ENCODE measurements around the gene SMIM7. TPM values are rescaled to one million over a fixed set of nuclear protein-coding genes. Genes with fewer than 3 reads are reported as not detected.
A peak's percentile ranks its signal among the peaks of the same experiment; 100 is the strongest.

SMIM7 gene
- total and polyA plus RNA-seq, 2 of the 13 experiments (the other 11 are each of a cell fraction or from before 2014, with no cell fraction given), result 55.7 to 74.9 TPM

DNA sequence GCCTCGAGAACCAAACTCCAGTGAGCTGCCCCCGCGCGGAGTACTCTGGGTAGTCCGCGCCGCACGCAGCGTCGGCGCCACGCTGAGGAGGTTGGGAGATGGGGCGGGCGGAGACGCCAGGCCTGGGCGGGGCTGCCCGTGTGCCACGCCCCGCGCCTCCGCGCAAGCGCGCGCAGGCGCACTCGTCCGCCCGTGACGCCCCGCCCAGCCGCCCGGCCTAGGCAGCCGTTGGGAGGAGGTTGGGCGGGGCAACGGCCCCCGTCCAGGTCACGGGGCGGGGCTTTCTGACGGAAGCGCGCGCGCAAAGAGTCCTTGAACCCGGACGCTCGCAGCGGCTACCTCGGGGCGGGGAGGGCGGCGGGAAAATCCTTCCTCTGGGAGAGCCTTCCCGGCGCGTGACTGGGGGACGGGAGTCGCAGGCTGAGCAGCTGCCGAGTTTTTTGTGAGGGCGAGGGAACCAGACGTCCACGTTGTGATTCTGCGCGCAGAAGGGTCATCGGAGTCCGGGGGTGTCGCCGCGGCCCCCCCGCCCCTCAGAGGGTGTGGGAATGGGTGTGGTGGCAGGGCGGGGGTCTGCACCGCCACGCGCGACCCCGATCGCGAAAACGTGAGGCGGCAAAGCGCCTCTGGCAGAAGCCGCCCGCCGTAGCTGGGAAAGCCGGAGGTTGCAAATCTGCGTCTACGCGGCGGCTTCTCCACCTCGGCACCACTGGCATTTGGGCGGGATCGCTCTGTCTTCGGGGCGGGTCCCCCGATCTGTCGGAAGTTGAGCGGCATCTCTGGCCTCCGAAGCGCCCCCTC lies 31.6 kb downstream of the SMIM7 start, which contains the start of gene MED26 (continued):
- TF ChIP-seq, protein P1, sequence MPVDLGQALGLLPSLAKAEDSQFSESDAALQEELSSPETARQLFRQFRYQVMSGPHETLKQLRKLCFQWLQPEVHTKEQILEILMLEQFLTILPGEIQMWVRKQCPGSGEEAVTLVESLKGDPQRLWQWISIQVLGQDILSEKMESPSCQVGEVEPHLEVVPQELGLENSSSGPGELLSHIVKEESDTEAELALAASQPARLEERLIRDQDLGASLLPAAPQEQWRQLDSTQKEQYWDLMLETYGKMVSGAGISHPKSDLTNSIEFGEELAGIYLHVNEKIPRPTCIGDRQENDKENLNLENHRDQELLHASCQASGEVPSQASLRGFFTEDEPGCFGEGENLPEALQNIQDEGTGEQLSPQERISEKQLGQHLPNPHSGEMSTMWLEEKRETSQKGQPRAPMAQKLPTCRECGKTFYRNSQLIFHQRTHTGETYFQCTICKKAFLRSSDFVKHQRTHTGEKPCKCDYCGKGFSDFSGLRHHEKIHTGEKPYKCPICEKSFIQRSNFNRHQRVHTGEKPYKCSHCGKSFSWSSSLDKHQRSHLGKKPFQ (CRISPR knock-in tag; IDR thresholded peaks at IDR 0.05; ENCODE audit: insufficient replicate concordance), result peak; percentile 48
- TF ChIP-seq ZNF557 (CRISPR knock-in tag; IDR thresholded peaks at IDR 0.05), result no peak
- TF ChIP-seq ZMAT3 (CRISPR knock-in tag; conservative IDR thresholded peaks at IDR 0.05), result 0 out of 2 replicates have a peak, but pooled peaks have one; percentile 28
- TF ChIP-seq PITX1 (CRISPR knock-in tag; IDR thresholded peaks at IDR 0.05), result peak; percentile 59
- TF ChIP-seq, protein P2, sequence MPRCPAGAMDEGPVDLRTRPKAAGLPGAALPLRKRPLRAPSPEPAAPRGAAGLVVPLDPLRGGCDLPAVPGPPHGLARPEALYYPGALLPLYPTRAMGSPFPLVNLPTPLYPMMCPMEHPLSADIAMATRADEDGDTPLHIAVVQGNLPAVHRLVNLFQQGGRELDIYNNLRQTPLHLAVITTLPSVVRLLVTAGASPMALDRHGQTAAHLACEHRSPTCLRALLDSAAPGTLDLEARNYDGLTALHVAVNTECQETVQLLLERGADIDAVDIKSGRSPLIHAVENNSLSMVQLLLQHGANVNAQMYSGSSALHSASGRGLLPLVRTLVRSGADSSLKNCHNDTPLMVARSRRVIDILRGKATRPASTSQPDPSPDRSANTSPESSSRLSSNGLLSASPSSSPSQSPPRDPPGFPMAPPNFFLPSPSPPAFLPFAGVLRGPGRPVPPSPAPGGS (CRISPR knock-in tag; IDR thresholded peaks at IDR 0.05), result peak; percentile 47; the same call in 1 of the 2 replicates
- TF ChIP-seq RORA (CRISPR knock-in tag; IDR thresholded peaks at IDR 0.05), result no peak
- peak; percentile 82 for TF ChIP-seq RBFOX2 (IDR thresholded peaks at IDR 0.05; ENCODE audit: low read depth, low read length)
- no peak for TF ChIP-seq ZNF839 (CRISPR knock-in tag; IDR thresholded peaks at IDR 0.05; ENCODE audit: borderline replicate concordance)
- no peak for TF ChIP-seq ZFP37 (CRISPR knock-in tag; IDR thresholded peaks at IDR 0.05; ENCODE audit: borderline replicate concordance)
- peak; percentile 86 for TF ChIP-seq GATAD1 (CRISPR knock-in tag; IDR thresholded peaks at IDR 0.05)
- TF ChIP-seq SETDB1 (CRISPR knock-in tag; IDR thresholded peaks at IDR 0.05; ENCODE audit: borderline replicate concordance), result no peak
- peak; percentile 29; the same call in 1 of the 2 replicates for TF ChIP-seq GABPA (IDR thresholded peaks at IDR 0.05; ENCODE audit: low read depth, low read length)
- TF ChIP-seq GABPA (CRISPR knock-in tag; IDR thresholded peaks at IDR 0.05; ENCODE audit: low read depth), result peak; percentile 81
- peak; percentile 91 for TF ChIP-seq NCOA1 (CRISPR knock-in tag; IDR thresholded peaks at IDR 0.05)
- peak; percentile 86 for TF ChIP-seq ZNF772 (CRISPR knock-in tag; IDR thresholded peaks at IDR 0.05)
- TF ChIP-seq ZNF430 (CRISPR knock-in tag; IDR thresholded peaks at IDR 0.05), result peak; percentile 28; the same call in 1 of the 2 replicates
- peak; percentile 70; the same call in 1 of the 2 replicates for TF ChIP-seq SALL1 (CRISPR knock-in tag; IDR thresholded peaks at IDR 0.05)
- TF ChIP-seq, protein P3, sequence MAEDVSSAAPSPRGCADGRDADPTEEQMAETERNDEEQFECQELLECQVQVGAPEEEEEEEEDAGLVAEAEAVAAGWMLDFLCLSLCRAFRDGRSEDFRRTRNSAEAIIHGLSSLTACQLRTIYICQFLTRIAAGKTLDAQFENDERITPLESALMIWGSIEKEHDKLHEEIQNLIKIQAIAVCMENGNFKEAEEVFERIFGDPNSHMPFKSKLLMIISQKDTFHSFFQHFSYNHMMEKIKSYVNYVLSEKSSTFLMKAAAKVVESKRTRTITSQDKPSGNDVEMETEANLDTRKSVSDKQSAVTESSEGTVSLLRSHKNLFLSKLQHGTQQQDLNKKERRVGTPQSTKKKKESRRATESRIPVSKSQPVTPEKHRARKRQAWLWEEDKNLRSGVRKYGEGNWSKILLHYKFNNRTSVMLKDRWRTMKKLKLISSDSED (CRISPR knock-in tag; IDR thresholded peaks at IDR 0.05), result no peak
- TF ChIP-seq, protein P4, sequence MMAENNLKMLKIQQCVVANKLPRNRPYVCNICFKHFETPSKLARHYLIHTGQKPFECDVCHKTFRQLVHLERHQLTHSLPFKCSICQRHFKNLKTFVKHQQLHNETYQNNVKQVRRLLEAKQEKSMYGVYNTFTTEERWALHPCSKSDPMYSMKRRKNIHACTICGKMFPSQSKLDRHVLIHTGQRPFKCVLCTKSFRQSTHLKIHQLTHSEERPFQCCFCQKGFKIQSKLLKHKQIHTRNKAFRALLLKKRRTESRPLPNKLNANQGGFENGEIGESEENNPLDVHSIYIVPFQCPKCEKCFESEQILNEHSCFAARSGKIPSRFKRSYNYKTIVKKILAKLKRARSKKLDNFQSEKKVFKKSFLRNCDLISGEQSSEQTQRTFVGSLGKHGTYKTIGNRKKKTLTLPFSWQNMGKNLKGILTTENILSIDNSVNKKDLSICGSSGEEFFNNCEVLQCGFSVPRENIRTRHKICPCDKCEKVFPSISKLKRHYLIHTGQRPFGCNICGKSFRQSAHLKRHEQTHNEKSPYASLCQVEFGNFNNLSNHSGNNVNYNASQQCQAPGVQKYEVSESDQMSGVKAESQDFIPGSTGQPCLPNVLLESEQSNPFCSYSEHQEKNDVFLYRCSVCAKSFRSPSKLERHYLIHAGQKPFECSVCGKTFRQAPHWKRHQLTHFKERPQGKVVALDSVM (CRISPR knock-in tag; IDR thresholded peaks at IDR 0.05), result no peak; the same call in none of the 2 replicates
- no peak for TF ChIP-seq ZNF251 (CRISPR knock-in tag; IDR thresholded peaks at IDR 0.05)
